Nephron progenitor cell (in vitro differentiated cells): Measurements from ENCODE around the gene TM4SF18.

ENCODE experiments used
- DNase-seq: peaks from one replicate; pipeline ENCODE4 v3.0.0; 2021
- H3K27ac Mint-ChIP-seq: 2 replicates; pipeline ENCODE4 v1.8.0; 2021; ENCODE audit warnings: mild to moderate bottlenecking, moderate library complexity, mixed read lengths
- H3K27me3 Mint-ChIP-seq: 2 replicates; pipeline ENCODE4 v1.8.0; 2021; ENCODE audit warnings: mild to moderate bottlenecking, low read depth, mixed read lengths; ENCODE audit not compliant: poor library complexity
- H3K36me3 Mint-ChIP-seq: 2 replicates; pipeline ENCODE4 v1.8.0; 2021; ENCODE audit warnings: low read depth, mixed read lengths
- H3K4me1 Mint-ChIP-seq: 2 replicates; pipeline ENCODE4 v1.8.0; 2021; ENCODE audit warnings: mixed read lengths
- H3K4me3 Mint-ChIP-seq: 2 replicates; pipeline ENCODE4 v1.8.0; 2021; ENCODE audit warnings: mild to moderate bottlenecking, moderate library complexity, mixed read lengths
- H3K9me3 Mint-ChIP-seq: 2 replicates; pipeline ENCODE4 v1.8.0; 2021; ENCODE audit warnings: mild to moderate bottlenecking, moderate library complexity, mixed read lengths
- CTCF ChIP-seq: fragments of 200-600 bp; sonication (generic); IDR thresholded peaks from 2 replicates; pipeline ENCODE4 v1.5.0; 2021; ENCODE audit warnings: antibody characterized with exemption

The TM4SF18 gene

DNA sequence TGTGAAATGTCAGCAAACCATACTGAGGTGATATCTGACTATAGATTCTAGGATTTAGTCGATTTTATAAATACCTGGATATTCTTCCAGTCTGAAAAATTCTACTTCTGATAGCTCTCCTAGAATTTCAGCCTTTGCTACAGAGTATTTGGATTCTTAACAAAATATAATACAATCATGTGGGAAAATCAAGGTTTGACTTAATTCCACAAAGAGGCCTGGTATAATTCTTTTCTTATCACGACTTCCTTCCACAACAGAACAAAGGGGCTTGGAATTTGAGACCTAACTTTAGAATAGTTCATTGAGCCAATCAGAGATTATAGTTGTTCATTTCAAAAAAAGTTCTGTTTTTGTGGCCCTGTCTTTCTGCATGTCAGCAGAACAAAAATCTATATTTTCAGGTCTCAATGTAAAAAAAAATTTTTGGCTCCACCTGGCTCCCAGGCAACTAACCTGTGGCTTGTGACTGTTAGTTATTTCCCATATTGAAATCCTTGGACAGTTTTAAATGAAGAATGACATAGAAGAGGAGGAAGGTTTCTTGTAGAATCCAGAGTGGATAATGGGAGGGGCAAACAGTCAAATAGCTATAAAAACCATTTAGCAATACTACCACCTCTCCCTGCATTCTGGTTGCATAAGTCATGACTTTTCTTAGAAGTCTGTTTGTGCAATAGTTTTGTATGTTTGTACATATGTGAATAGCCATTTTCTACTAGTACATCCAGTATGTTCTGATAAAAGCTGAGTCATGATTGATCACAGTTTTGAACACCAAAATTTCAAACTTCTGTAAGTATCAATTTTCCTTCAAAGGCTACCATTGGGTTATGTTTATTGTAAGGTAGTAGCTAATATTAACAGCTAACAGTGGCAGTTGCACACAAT lies 40.0 kb upstream of the TM4SF18 start:
- Mint-ChIP-seq H3K27me3 (peaks cover 3% of the 10 kb centered on the region), H3K9me3 (peaks cover 1% of the 10 kb centered on the region), H3K4me3 (no peak overlapping the region), H3K4me1 (peaks cover 39% of the 10 kb centered on the region), H3K27ac (no peak overlapping the region), H3K36me3 (no peaks in the 10 kb centered on the region)
- TF ChIP-seq CTCF = no peak
- DNase-seq = no peak

DNA sequence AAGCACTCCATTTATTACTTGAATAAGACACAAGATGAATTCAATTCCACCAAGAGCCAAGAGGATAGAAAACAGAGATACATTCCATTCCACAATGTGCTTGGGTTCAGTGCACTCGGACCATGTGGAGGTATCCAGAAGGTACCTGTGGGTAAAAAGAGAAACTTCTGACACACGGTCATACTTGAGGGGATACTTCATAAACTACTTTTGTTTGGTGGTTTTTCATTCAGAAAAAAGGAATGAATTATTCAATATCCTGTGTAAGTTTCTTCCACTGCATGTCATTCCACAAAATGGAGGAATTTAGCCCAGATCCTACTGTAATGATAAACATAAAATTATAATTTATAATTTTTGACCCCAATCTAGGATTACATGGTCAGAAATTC lies 38.3 kb upstream of the TM4SF18 start:
- H3K4me1 Mint-ChIP-seq = peaks cover 33% of the 10 kb centered on the region
- no peaks in the 10 kb centered on the region for H3K36me3 Mint-ChIP-seq
- H3K27me3 Mint-ChIP-seq = peaks cover 3% of the 10 kb centered on the region
- no peak overlapping the region for H3K27ac Mint-ChIP-seq
- no peak for TF ChIP-seq CTCF
- H3K4me3 Mint-ChIP-seq = no peak overlapping the region
- no peaks in the 10 kb centered on the region for H3K9me3 Mint-ChIP-seq
- DNase-seq = no peak

DNA sequence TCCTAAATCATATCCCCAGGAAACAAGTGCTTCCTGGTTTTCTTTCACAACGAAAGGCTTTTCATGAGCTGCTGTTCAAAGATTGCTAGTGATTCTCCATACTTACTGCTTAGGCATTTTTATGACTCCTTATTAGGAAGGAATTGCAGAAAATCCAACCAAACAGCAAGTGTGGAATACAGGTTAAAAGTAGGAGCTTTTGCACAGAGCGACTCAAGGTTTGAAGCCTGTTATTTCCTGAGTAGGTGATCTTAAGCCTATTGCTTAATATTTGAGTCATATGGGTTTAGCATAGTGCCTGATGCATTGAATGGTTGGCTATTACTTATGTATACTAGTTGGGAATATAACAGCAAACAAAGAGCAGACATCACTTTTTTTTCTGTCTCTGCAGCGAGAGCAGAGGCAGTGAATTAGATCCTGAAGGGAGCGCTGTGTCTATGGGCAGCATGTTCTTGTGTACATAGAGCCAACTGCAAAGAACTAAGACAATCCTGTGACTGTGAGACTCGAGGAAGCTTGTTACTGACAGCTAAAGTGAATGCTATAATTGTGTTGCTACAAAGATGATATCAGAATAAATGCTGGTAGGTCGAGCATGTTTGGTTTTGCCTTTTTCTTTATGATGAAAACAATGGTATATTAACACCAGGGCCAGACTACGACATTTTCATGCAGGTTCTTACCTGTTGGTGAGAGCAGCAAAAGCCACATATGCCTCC lies 37.7 kb upstream of the TM4SF18 start:
- H3K36me3 Mint-ChIP-seq = no peaks in the 10 kb centered on the region
- no peak overlapping the region for H3K27ac Mint-ChIP-seq
- DNase-seq = no peak
- peaks cover 32% of the 10 kb centered on the region for H3K4me1 Mint-ChIP-seq
- H3K4me3 Mint-ChIP-seq = no peak overlapping the region
- peaks cover 3% of the 10 kb centered on the region for H3K27me3 Mint-ChIP-seq
- no peak for TF ChIP-seq CTCF
- no peaks in the 10 kb centered on the region for H3K9me3 Mint-ChIP-seq

- Mint-ChIP-seq H3K36me3 (no peaks in the 10 kb centered on the region), H3K4me1 (peaks cover 32% of the 10 kb centered on the region), H3K9me3 (no peaks in the 10 kb centered on the region), H3K27ac (no peak overlapping the region), H3K4me3 (no peak overlapping the region), H3K27me3 (peaks cover 3% of the 10 kb centered on the region)
- no peak for DNase-seq
- TF ChIP-seq CTCF = no peak
These were observed 36.8 kb upstream of the TM4SF18 start for GRCh38 chr3:149369991-149370866.

DNA sequence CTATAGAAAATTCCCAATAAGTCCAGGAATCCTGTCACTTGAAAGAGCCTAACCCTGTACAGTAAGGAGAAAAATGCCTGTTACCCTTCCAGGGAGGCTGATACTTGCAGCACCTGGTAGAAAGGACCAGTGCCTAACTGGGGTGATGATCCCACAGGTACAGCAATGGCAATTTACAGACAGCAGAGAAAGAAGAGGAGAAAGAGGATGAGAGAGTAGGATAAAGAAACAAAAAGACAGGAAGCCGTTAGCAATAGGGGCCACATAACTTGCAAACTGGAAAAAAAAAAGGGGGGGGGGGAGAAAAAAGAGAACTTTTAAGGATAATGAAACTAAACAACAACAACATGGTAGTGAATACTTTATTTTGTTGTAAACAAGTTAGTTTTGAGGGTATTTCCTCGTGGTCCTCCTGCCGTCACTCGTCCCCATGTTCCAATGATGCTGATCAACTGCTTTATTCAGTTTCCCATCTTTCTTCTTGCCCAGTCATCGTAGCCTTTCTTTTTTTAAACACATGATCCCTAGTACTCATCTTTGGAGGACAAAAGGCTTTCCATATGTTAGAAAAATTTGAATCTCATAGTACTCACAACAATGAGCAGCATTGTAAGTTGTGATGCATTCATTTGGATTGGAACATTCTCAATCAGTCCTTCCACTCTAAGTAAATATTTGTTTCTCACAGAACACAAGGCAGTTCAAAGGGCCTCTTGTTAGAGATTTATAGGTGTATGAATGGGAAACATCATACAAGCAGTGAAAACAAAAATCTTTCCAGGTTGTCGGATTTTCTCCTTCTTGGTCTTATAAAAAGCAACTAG lies 35.5 kb upstream of the TM4SF18 start:
- no peak for TF ChIP-seq CTCF
- H3K4me3 Mint-ChIP-seq = no peak overlapping the region
- no peaks in the 10 kb centered on the region for H3K36me3 Mint-ChIP-seq
- H3K9me3 Mint-ChIP-seq = no peaks in the 10 kb centered on the region
- H3K27ac Mint-ChIP-seq = no peak overlapping the region
- DNase-seq = no peak
- peaks cover 3% of the 10 kb centered on the region for H3K27me3 Mint-ChIP-seq
- H3K4me1 Mint-ChIP-seq = peaks cover 32% of the 10 kb centered on the region
